Measurements from ENCODE around the gene SDK2. TPM values are rescaled to one million over a fixed set of nuclear protein-coding genes. Genes with fewer than 3 reads are reported as not detected.

The SDK2 gene
- total and polyA plus RNA-seq, 2 experiments from 2014 or later, result 0.74 to 5.1 TPM

DNA sequence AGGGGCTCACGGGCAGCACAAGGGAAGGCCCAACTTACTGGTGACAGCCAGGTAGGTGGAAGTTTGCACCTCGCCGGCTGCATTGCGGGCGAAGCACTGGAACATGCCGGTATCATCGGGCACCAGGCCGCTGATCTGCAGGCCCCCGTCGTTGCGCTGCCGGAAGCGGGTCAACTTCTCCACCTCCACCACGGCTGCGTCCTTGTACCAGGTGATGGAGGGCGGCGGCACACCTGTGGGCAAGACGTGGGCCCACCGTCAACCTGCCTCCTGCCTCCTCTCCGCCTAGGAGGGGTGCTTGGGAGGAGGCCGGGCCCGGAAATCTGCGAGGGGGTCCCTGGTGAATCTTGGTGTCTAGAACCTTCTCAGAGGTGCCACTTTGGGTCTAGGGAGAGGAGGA, 208.8 kb downstream of the SDK2 start:
- no peak for ATAC-seq
- Histone ChIP-seq H3K27ac (ENCODE audit: low read depth) (no peak overlapping the region), H4K20me1 (replicated peaks; ENCODE audit: insufficient read depth) (no peaks in the 10 kb centered on the region), H3F3A (replicated peaks; ENCODE audit: low read depth) (no peaks in the 10 kb centered on the region), H2AFZ (no peak overlapping the region), H3K36me3 (ENCODE audit: insufficient read depth) (no peaks in the 10 kb centered on the region), H3K27me3 (ENCODE audit: insufficient read depth) (no peaks in the 10 kb centered on the region), H3K4me2 (no peak overlapping the region), H3K4me3 (no peak overlapping the region), H3K79me2 (replicated peaks; ENCODE audit: insufficient read depth) (no peaks in the 10 kb centered on the region), H3K9me2 (ENCODE audit: insufficient read depth) (no peaks in the 10 kb centered on the region), H3K4me1 (ENCODE audit: insufficient read depth) (no peaks in the 10 kb centered on the region)
- H3K27me3 Mint-ChIP-seq (ENCODE audit: insufficient read depth, low read depth, poor library complexity), result peaks cover 7% of the 10 kb centered on the region
- no peak overlapping the region for H3K27ac Mint-ChIP-seq
- H3K9me3 Mint-ChIP-seq, result peaks cover 3% of the 10 kb centered on the region; the same call in 1 of the 3 replicates
- no peak for DNase-seq (ENCODE audit: low spot score)
- 0 out of 3 replicates have a peak, but pooled peaks cover 3% of the 10 kb centered on the region for H3K36me3 Mint-ChIP-seq (ENCODE audit: low read depth)
- H3K4me3 Mint-ChIP-seq, result no peak overlapping the region
- TF ChIP-seq CTCF (conservative IDR thresholded peaks at IDR 0.05; ENCODE audit: low read depth in 2 of 2) (no peak), ZNF114 (CRISPR knock-in tag; IDR thresholded peaks at IDR 0.05) (no peak), POLR2AphosphoS5 (IDR thresholded peaks at IDR 0.05; ENCODE audit: low read depth) (no peak), JUNB (IDR thresholded peaks at IDR 0.05; ENCODE audit: unreplicated experiment) (no peak), CREB1 (CRISPR knock-in tag; IDR thresholded peaks at IDR 0.05; ENCODE audit: low read depth) (no peak), ZNF331 (CRISPR knock-in tag; IDR thresholded peaks at IDR 0.05; ENCODE audit: low read depth) (no peak)
- peaks cover 4% of the 10 kb centered on the region for H3K4me1 Mint-ChIP-seq

DNA sequence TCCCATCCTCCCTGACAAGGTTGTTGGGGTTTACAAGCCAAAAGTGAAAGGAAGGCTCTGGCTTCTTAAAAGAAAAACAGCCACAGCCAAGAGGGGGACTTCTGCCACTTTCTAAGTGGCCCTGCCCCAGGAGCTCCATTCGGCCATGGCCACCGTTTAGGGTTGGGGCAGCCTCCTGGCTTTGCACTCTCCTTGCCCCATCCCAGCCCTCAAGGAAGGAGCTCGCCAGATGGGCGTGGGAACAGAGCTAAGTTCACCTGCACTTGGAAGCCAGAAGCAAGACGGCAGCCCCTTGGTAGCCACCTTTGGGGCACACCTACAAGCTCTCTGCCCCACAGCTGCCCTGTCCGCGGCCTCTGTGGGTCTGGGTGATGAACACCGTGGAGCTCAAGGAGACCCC, 210.1 kb downstream of the SDK2 start:
- Histone ChIP-seq H3K79me2 (replicated peaks; ENCODE audit: insufficient read depth) (no peaks in the 10 kb centered on the region), H4K20me1 (replicated peaks; ENCODE audit: insufficient read depth) (no peaks in the 10 kb centered on the region), H3K36me3 (ENCODE audit: insufficient read depth) (no peaks in the 10 kb centered on the region), H3K4me2 (no peak overlapping the region), H3K9me2 (ENCODE audit: insufficient read depth) (no peaks in the 10 kb centered on the region), H3K4me3 (no peak overlapping the region), H2AFZ (no peak overlapping the region), H3F3A (replicated peaks; ENCODE audit: low read depth) (no peaks in the 10 kb centered on the region), H3K4me1 (ENCODE audit: insufficient read depth) (no peaks in the 10 kb centered on the region; the same call in 1 of the 2 replicates), H3K27me3 (ENCODE audit: insufficient read depth) (no peaks in the 10 kb centered on the region), H3K27ac (ENCODE audit: low read depth) (no peak overlapping the region)
- Mint-ChIP-seq H3K27ac (no peak overlapping the region), H3K36me3 (ENCODE audit: low read depth) (no peaks in the 10 kb centered on the region), H3K4me1 (peaks cover 12% of the 10 kb centered on the region), H3K27me3 (ENCODE audit: insufficient read depth, low read depth, poor library complexity) (peaks cover 12% of the 10 kb centered on the region), H3K4me3 (no peak overlapping the region), H3K9me3 (no peaks in the 10 kb centered on the region)
- ATAC-seq (no peak), DNase-seq (ENCODE audit: low spot score) (no peak)
- no peak for TF ChIP-seq CREB1 (CRISPR knock-in tag; IDR thresholded peaks at IDR 0.05; ENCODE audit: low read depth)
- TF ChIP-seq NANOG (IDR thresholded peaks at IDR 0.05; ENCODE audit: borderline replicate concordance), result no peak
- TF ChIP-seq, protein P1, sequence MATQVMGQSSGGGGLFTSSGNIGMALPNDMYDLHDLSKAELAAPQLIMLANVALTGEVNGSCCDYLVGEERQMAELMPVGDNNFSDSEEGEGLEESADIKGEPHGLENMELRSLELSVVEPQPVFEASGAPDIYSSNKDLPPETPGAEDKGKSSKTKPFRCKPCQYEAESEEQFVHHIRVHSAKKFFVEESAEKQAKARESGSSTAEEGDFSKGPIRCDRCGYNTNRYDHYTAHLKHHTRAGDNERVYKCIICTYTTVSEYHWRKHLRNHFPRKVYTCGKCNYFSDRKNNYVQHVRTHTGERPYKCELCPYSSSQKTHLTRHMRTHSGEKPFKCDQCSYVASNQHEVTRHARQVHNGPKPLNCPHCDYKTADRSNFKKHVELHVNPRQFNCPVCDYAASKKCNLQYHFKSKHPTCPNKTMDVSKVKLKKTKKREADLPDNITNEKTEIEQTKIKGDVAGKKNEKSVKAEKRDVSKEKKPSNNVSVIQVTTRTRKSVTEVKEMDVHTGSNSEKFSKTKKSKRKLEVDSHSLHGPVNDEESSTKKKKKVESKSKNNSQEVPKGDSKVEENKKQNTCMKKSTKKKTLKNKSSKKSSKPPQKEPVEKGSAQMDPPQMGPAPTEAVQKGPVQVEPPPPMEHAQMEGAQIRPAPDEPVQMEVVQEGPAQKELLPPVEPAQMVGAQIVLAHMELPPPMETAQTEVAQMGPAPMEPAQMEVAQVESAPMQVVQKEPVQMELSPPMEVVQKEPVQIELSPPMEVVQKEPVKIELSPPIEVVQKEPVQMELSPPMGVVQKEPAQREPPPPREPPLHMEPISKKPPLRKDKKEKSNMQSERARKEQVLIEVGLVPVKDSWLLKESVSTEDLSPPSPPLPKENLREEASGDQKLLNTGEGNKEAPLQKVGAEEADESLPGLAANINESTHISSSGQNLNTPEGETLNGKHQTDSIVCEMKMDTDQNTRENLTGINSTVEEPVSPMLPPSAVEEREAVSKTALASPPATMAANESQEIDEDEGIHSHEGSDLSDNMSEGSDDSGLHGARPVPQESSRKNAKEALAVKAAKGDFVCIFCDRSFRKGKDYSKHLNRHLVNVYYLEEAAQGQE (IDR thresholded peaks at IDR 0.05; ENCODE audit: unreplicated experiment), result no peak
- no peak for TF ChIP-seq EZH2phosphoT487 (IDR thresholded peaks at IDR 0.05; ENCODE audit: unreplicated experiment)
- TF ChIP-seq ZNF114 (CRISPR knock-in tag; IDR thresholded peaks at IDR 0.05), result no peak
- TF ChIP-seq POLR2AphosphoS5 (IDR thresholded peaks at IDR 0.05; ENCODE audit: low read depth), result no peak
- TF ChIP-seq ZNF331 (CRISPR knock-in tag; IDR thresholded peaks at IDR 0.05; ENCODE audit: low read depth), result no peak
- TF ChIP-seq, protein P2, sequence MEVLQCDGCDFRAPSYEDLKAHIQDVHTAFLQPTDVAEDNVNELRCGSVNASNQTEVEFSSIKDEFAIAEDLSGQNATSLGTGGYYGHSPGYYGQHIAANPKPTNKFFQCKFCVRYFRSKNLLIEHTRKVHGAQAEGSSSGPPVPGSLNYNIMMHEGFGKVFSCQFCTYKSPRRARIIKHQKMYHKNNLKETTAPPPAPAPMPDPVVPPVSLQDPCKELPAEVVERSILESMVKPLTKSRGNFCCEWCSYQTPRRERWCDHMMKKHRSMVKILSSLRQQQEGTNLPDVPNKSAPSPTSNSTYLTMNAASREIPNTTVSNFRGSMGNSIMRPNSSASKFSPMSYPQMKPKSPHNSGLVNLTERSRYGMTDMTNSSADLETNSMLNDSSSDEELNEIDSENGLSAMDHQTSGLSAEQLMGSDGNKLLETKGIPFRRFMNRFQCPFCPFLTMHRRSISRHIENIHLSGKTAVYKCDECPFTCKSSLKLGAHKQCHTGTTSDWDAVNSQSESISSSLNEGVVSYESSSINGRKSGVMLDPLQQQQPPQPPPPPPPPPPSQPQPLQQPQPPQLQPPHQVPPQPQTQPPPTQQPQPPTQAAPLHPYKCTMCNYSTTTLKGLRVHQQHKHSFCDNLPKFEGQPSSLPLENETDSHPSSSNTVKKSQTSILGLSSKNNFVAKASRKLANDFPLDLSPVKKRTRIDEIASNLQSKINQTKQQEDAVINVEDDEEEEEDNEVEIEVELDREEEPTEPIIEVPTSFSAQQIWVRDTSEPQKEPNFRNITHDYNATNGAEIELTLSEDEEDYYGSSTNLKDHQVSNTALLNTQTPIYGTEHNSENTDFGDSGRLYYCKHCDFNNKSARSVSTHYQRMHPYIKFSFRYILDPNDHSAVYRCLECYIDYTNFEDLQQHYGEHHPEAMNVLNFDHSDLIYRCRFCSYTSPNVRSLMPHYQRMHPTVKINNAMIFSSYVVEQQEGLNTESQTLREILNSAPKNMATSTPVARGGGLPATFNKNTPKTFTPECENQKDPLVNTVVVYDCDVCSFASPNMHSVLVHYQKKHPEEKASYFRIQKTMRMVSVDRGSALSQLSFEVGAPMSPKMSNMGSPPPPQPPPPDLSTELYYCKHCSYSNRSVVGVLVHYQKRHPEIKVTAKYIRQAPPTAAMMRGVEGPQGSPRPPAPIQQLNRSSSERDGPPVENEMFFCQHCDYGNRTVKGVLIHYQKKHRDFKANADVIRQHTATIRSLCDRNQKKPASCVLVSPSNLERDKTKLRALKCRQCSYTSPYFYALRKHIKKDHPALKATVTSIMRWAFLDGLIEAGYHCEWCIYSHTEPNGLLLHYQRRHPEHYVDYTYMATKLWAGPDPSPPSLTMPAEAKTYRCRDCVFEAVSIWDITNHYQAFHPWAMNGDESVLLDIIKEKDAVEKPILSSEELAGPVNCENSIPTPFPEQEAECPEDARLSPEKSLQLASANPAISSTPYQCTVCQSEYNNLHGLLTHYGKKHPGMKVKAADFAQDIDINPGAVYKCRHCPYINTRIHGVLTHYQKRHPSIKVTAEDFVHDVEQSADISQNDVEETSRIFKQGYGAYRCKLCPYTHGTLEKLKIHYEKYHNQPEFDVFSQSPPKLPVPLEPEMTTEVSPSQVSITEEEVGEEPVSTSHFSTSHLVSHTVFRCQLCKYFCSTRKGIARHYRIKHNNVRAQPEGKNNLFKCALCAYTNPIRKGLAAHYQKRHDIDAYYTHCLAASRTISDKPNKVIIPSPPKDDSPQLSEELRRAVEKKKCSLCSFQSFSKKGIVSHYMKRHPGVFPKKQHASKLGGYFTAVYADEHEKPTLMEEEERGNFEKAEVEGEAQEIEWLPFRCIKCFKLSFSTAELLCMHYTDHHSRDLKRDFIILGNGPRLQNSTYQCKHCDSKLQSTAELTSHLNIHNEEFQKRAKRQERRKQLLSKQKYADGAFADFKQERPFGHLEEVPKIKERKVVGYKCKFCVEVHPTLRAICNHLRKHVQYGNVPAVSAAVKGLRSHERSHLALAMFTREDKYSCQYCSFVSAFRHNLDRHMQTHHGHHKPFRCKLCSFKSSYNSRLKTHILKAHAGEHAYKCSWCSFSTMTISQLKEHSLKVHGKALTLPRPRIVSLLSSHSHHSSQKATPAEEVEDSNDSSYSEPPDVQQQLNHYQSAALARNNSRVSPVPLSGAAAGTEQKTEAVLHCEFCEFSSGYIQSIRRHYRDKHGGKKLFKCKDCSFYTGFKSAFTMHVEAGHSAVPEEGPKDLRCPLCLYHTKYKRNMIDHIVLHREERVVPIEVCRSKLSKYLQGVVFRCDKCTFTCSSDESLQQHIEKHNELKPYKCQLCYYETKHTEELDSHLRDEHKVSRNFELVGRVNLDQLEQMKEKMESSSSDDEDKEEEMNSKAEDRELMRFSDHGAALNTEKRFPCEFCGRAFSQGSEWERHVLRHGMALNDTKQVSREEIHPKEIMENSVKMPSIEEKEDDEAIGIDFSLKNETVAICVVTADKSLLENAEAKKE (CRISPR knock-in tag; IDR thresholded peaks at IDR 0.05), result no peak
